Neural crest cell (in vitro differentiated cells): ENCODE data around the gene B9D1. TPM values are rescaled to one million over a fixed set of nuclear protein-coding genes. Genes with fewer than 3 reads are reported as not detected.

Source experiments
- DNase-seq: peaks from one replicate; pipeline ENCODE4 v3.0.0; 2021; ENCODE audit warnings: low read depth, mixed read lengths, low spot score
- H3K27ac Mint-ChIP-seq: one replicate; pipeline ENCODE4 v1.8.0; 2021; ENCODE audit warnings: mild to moderate bottlenecking, mixed read lengths; ENCODE audit not compliant: unreplicated experiment
- H3K27me3 Mint-ChIP-seq: 2 replicates; pipeline ENCODE4 v1.8.0; 2021; ENCODE audit warnings: low read depth, mild to moderate bottlenecking, mixed read lengths
- H3K36me3 Mint-ChIP-seq: 2 replicates; pipeline ENCODE4 v1.8.0; 2021; ENCODE audit warnings: low read depth, mild to moderate bottlenecking, mixed read lengths
- H3K4me1 Mint-ChIP-seq: 2 replicates; pipeline ENCODE4 v1.8.0; 2021; ENCODE audit warnings: mixed read lengths
- H3K4me3 Mint-ChIP-seq: one replicate; pipeline ENCODE4 v1.8.0; 2021; ENCODE audit warnings: mild to moderate bottlenecking, mixed read lengths
- H3K9me3 Mint-ChIP-seq: 2 replicates; pipeline ENCODE4 v1.8.0; 2021; ENCODE audit warnings: mixed read lengths
- CTCF ChIP-seq: fragments of 200-600 bp; sonication (generic); conservative IDR thresholded peaks from 2 replicates; pipeline ENCODE4 v1.5.0; 2021; ENCODE audit warnings: antibody characterized with exemption, mild to moderate bottlenecking
- total RNA-seq: library from RNA; stranded (reverse); gene quantifications from 2 replicates; pipeline ENCODE4 v1.2.1, GENCODE V29; 2021

Gene B9D1
- total RNA-seq, 1 donor from 2014 or later: 17.9 TPM

- Mint-ChIP-seq H3K9me3 (no peaks in the 10 kb centered on the region), H3K36me3 (peaks cover 10% of the 10 kb centered on the region), H3K27me3 (no peaks in the 10 kb centered on the region), H3K4me3 (no peak overlapping the region), H3K4me1 (peaks cover 52% of the 10 kb centered on the region), H3K27ac (peak overlapping the region; percentile 81)
- no peak for TF ChIP-seq CTCF
- no peak for DNase-seq
Measured at GRCh38 chr17:19311421-19312215, 50.9 kb downstream of the B9D1 start.

GRCh38 chr17:19311016-19311415 is 51.5 kb downstream of the B9D1 start:
- DNase-seq: no peak
- Mint-ChIP-seq H3K27me3 (no peaks in the 10 kb centered on the region), H3K9me3 (no peaks in the 10 kb centered on the region), H3K4me3 (no peak overlapping the region), H3K4me1 (peaks cover 52% of the 10 kb centered on the region), H3K36me3 (peaks cover 10% of the 10 kb centered on the region), H3K27ac (no peak overlapping the region)
- no peak for TF ChIP-seq CTCF

- H3K9me3 Mint-ChIP-seq: no peaks in the 10 kb centered on the region
- no peak overlapping the region for H3K4me3 Mint-ChIP-seq
- peaks cover 55% of the 10 kb centered on the region for H3K4me1 Mint-ChIP-seq
- no peak for TF ChIP-seq CTCF
- H3K36me3 Mint-ChIP-seq: peaks cover 10% of the 10 kb centered on the region
- H3K27me3 Mint-ChIP-seq: no peaks in the 10 kb centered on the region
- no peak for DNase-seq
- no peak overlapping the region for H3K27ac Mint-ChIP-seq
Measured at GRCh38 chr17:19310151-19310550, 52.4 kb downstream of the B9D1 start.

- Mint-ChIP-seq H3K4me1 (peaks cover 56% of the 10 kb centered on the region), H3K36me3 (peaks cover 8% of the 10 kb centered on the region), H3K4me3 (no peak overlapping the region), H3K27me3 (no peaks in the 10 kb centered on the region), H3K27ac (no peak overlapping the region), H3K9me3 (no peaks in the 10 kb centered on the region)
- TF ChIP-seq CTCF: no peak
- DNase-seq: no peak
Measured at GRCh38 chr17:19309701-19310100, 52.8 kb downstream of the B9D1 start.

DNA sequence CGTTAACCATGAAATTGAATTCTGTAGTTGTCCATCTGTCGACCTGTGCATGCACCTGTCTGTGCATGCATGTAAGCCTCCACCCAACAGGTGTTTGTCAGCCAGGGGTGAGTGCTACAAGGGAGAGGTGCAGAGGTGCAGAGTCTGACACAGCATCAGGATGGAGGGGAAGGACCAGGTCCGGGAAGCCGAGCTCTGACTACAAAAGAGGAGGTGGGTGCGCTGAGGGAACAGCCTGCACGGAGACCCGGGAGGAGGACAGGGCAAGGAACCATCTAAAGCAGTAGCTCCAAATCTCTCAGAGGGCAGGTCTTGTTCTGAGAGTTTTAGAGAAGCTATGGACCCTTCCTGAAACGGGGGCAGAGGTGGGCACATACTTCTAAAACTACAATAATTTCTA is 54.1 kb downstream of the B9D1 start:
- Mint-ChIP-seq H3K27me3 (no peaks in the 10 kb centered on the region), H3K27ac (no peak overlapping the region), H3K9me3 (no peaks in the 10 kb centered on the region), H3K36me3 (peaks cover 4% of the 10 kb centered on the region), H3K4me1 (peaks cover 56% of the 10 kb centered on the region), H3K4me3 (no peak overlapping the region)
- DNase-seq: no peak
- no peak for TF ChIP-seq CTCF
